Right lung (tissue), 10 donors: ENCODE measurements around the gene CPSF6. TPM values are rescaled to one million over a fixed set of nuclear protein-coding genes. Genes with fewer than 3 reads are reported as not detected.
"Not testable (repeated sequence)": the region's sequence is repeated elsewhere in the genome, so short reads cannot be mapped to it uniquely, and the experiment has no call there.

Experiments used
- DNase-seq, 2 donors: peaks; one replicate each; pipeline ENCODE4 v3.0.0-alpha.2; 2013
- long read RNA-seq, 8 donors: transcript quantifications; one replicate each; lab custom pipeline, GENCODE V29; 2026
- polyA plus RNA-seq, 5 donors: library from polyadenylated mRNA; unstranded; fragments of 120-200 nt; gene quantifications; one replicate each; pipeline versions ENCODE4 v1.2.1 to v1.2.3, GENCODE V29; 2013; ENCODE audit warnings: inconsistent platforms in 1 of 5, low replicate concordance in 1 of 5; ENCODE audit not compliant: insufficient read length in 5 of 5, insufficient read depth in 1 of 5

Gene CPSF6
- polyA plus RNA-seq: 100 to 1,000 TPM in 4 of 5 donors, 10 to 100 TPM in 1; 90.8 to 175 (median 154) TPM
- long read RNA-seq, donor 1, full-length matches to known transcripts: 13 of 62 reads
- long read RNA-seq, donor 1, partial matches to known transcripts: 42 of 62 reads
- long read RNA-seq, donor 1, other reads (novel, unspliced or antisense): 7 of 62 reads
- long read RNA-seq, donor 2, full-length matches to known transcripts: 6 of 16 reads
- long read RNA-seq, donor 2, partial matches to known transcripts: 0 of 16 reads
- long read RNA-seq, donor 2, other reads (novel, unspliced or antisense): 10 of 16 reads
- long read RNA-seq, donor 3, full-length matches to known transcripts: 5 of 174 reads
- long read RNA-seq, donor 3, partial matches to known transcripts: 169 of 174 reads
- long read RNA-seq, donor 3, other reads (novel, unspliced or antisense): 0 of 174 reads
- long read RNA-seq, donor 4, full-length matches to known transcripts: 6 of 15 reads
- long read RNA-seq, donor 4, partial matches to known transcripts: 9 of 15 reads
- long read RNA-seq, donor 4, other reads (novel, unspliced or antisense): 0 of 15 reads
- long read RNA-seq, donor 5, full-length matches to known transcripts: 11 of 52 reads
- long read RNA-seq, donor 5, partial matches to known transcripts: 36 of 52 reads
- long read RNA-seq, donor 5, other reads (novel, unspliced or antisense): 5 of 52 reads
- long read RNA-seq, donor 6, full-length matches to known transcripts: 14 of 62 reads
- long read RNA-seq, donor 6, partial matches to known transcripts: 48 of 62 reads
- long read RNA-seq, donor 6, other reads (novel, unspliced or antisense): 0 of 62 reads
- long read RNA-seq, donor 7, full-length matches to known transcripts: 12 of 98 reads
- long read RNA-seq, donor 7, partial matches to known transcripts: 81 of 98 reads
- long read RNA-seq, donor 7, other reads (novel, unspliced or antisense): 5 of 98 reads
- long read RNA-seq, donor 8, full-length matches to known transcripts: 5 of 12 reads
- long read RNA-seq, donor 8, partial matches to known transcripts: 7 of 12 reads
- long read RNA-seq, donor 8, other reads (novel, unspliced or antisense): 0 of 12 reads

GRCh38 chr12:69239352-69239921, at the start of gene CPSF6:
Gene CPSF6 (plus strand): TSS chr12:69239569. CDS start chr12:69239647, 78 bp downstream.
- peak; percentile 92 for DNase-seq

DNA sequence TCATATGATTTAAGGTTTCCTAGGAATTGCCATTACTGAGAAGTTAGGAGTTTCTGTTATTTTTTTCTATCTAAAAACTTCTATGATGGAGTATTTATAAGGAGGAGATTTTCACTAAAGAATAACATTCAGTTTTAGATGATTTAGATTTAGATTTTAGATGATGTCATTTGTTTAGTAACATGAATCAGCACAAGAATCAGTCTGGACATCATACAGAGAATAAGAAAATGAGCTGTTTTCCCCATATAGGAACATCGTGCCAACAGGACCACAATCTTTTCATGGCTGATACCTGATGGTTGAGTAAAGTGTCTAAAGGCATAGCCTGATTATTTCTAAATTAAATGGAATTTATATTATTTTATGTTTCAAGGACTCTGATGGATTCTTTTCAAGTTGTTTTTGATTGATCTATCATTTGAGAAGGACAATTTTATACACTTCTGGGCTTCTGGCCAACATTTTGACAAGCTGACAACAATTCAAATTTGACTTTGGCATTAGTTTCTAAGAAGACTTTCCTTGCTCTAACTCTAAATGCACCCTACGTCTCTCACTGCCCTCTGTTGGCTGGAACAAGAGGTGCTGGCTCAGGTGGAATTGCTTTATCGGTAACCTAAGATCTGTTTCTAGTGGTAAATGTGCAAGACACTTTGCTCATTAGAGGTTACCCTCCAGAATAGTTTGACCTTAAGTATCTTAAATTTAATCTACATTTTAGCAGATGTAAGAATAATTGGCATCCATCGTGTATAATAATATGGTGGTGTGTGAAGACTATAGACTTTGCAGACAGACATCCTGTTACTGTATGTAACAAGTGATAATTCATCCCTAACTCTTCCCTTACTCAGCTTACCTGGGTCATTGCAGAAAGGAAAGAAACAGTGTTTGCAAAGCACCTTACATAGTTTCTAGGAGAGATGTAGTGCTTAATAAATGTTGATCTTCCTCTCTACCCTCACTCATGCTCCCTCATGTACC, 42.8 kb upstream of the CPSF6 start:
- no peak for DNase-seq

DNA sequence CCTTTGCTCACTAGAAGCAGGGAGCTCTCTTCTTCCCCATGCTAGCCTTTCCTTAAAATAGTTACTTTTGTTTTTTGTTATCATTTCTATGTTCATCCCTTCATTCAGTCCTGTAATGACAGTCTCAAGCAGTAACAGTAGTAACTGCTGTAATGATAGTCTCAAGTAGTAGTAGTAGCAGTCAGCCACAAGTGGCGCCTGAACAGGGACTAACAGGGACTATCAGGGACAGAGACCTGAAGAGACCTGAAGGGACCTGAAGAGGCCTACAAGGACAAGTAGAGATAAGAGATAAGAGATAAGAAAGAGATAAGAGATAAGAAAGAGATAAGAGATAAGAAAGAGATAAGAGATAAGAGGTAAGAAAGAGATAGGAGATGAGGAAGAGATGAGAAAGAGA, 39.4 kb upstream of the CPSF6 start:
- not testable (repeated sequence) for DNase-seq

GRCh38 chr12:69204191-69204590, 35.2 kb upstream of the CPSF6 start:
- DNase-seq: no peak

DNA sequence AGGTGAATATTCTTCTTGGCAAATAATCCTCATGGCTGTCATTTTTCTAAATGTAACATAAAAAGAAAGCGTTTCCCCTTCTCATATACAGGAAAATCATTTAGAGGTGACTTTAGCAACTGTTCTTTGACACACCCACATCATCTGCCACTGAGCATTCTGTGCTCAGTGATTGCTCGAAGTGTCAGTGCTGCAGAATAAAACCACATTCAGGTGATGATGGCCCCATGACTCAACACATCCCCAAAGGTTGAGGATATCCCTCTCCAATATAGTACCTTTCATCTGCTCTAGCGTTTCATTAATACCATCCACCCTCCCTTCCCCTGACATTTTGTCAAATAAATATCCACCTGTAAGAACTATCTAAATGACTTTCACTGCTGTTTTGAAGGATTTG, 28.7 kb upstream of the CPSF6 start:
- DNase-seq: no peak

GRCh38 chr12:69211160-69211559, 28.2 kb upstream of the CPSF6 start:
- DNase-seq: no peak

DNA sequence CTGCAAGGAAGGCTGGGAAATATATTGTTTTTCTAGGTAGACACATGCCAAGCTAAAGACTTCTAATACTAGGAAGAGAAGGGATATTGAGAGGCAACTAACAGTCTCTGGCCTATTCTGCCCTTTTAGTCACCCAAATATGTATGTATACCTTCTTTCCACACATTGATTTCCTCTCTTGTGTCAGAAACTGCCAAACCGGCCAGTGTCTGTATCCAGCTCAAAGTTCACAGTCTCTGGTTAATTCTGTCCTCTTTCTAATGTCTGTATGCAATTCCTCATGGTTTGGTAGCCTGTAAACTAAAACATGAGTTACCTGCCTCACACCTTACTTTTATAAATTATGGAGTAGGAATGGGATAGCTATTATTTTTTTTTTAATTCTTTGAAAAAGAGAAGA, 25.2 kb upstream of the CPSF6 start:
- no peak for DNase-seq

DNA sequence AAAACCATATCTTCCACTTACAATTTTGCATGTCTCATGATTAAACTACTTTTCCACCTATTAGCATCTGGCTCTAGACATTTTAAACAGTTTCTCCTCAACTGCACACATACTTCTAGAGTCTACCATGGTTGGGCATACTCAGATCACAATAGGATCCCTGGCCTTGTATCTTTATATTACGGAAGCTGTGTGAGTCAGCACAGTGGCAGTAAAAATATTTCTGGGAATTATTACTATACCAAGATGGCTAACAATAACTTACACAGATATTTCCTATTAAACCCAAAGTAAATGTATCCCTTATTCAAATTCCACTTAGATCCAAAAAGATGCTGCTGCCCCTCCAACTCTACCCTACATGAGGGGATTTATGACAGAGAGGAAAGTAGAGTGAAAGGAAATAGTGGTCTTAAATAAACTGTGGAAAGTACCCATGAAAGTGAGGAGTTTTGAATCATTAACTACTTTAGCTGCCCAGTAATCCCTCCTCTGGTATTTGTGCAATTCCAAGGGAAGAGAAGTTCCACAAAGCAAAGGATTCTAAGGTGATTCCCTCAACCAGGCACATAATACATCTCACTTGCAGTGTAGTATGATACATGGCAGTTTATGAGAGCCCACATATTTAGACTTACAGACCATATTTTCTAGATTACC, 14.0 kb upstream of the CPSF6 start:
- DNase-seq: no peak

GRCh38 chr12:69231479-69231878, 7.9 kb upstream of the CPSF6 start:
- DNase-seq: no peak

GRCh38 chr12:69238589-69239351, 599 bp upstream of the CPSF6 start:
- DNase-seq: no peak

DNA sequence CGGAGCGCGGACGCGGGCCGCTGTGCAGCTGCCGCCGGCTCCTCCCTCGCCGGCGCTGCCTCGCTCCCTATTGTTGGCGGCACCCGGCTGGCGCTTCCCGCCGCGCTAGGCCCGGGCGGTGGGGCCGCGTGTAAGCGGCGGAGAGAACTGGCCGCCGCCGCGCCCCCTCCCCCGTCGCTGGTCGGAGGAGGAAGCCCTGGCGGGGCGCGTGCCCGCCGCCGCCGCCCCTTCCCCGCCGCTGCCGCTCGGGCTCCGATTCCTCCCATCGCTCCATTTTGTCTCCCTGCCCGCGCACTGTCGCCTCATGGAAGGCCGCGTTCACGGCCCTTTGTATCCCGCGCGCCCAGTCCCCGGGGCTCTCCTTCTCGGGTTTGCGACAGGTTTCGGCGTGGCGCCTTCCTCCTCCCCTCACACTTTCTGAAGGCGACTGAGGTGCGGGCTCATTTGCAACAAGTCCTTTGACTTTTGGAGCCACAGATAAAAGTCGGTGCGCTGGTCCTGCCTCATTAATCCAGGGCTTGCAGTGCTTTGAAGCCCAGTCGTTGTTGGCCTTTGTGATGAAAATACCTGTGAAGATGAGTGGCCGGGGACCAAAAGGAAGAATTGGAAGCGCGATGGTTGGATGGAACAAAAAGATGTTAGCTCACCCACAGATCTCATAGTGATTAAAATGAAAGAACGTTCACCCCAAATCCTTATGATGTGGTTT, 707 bp downstream of the CPSF6 start:
- DNase-seq: peak; percentile 39 to 41

- no peak for DNase-seq
These were observed 1.2 kb downstream of the CPSF6 start for GRCh38 chr12:69240631-69240995.

- no peak for DNase-seq
These were observed 2.2 kb downstream of the CPSF6 start for GRCh38 chr12:69241438-69242092.

DNA sequence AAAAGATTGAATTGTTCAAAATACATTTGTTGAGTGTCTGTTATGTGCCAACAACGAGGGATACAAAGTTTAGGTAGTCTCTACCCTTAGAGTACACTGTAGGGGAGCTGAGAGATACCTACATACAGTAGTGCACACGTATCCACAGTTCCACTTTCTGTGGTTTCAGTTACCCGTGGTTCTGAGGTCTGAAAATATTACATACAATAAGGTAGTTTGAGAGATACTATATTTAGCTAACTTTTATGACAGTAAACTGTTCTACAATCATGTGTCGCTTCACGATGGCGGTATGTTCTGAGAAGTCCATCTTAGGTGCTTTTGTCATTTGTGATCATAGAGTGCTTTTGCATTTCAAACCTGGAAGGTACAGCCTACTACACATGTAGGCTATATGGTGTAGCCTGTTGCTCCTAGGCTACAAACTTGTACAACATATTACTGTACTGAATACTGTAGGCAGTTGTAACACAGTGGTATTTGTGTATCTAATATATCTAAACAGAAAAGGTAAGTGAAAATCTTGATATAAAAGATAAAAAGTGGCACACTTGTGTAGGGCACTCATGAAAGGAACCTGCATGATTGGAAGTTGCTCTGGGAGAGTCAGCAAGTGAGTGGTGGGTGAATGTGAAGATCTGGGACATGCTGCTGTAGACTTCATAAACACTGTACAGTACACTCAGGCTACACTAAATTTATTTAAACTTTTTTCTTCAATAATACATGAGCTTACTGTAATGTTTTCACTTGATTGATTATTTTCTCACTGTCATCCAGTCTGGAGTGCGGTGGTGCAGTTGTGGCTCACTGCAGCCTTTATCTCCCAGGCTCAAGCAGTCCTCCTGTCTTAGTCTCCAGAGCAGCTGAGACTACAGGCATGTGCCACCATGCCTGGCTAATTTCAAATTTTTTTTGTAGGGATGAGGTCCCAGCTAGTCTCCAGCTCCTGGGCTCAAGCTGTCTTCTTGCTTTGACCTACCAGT, 4.0 kb downstream of the CPSF6 start:
- no peak for DNase-seq

DNA sequence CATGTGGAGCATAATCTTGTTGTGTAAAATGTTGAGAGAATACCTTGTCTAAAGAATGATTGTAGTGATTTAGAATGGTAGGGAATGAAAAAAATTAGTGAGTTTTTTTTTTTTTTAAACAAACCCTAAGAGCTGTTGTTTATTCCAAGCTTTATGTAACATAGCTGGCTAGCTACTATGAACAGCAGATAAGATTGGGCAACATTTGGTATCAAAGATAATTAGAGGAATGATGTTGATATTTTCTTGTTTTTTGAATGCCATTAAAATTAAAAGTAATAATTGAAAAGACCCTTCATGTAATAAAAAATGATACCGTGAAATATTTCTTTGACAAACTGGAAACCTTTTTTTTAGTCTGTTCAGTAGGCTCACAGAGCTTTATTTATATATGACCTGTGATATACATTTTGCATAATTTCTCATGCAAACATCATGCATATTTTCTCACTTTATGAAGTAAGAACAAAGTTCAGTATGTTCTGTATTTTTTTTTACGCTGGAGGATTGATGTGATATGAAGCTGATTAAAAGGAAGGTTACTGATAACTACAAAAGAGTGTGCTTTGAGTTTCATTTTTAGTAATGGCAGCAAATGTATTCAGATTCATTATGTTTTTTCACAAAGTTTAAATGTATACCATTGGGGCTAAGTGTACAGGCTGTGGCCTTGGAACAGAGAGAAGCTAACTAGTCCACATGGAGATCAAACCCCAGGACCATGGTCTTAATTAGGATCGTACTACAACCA, 8.1 kb downstream of the CPSF6 start:
- no peak for DNase-seq

DNA sequence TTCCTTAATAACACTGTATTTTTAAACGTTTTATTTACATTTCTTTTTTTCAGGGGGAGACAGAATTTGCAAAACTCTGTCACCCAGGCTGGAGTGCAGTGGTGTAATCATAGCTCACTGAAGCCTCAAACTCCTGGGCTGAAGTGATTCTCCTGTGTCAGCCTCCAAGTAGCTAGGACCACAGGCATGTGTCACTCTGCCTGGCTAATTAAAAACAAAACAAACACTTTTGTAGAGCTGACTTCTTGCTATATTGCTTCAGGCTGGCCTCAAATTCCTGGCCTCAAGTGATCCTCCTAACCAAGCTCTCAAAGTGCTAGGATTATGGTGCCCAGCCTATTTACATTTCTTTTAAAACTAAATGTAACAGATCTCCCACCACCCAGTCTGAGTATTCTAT, 12.7 kb downstream of the CPSF6 start:
- no peak for DNase-seq
